Astrocyte (in vitro differentiated cells and primary cell): Measurements from ENCODE around the gene ARF1.

Experiments used
- CTCF ChIP-seq: IDR thresholded peaks from 2 replicates; pipeline ENCODE4 v1.5.1; 2011; ENCODE audit warnings: low read depth, mild to moderate bottlenecking, inconsistent platforms, low read length, moderate library complexity; ENCODE audit not compliant: insufficient read depth
- EZH2 ChIP-seq: IDR thresholded peaks from 2 replicates; pipeline ENCODE4 v1.6.1; 2012; ENCODE audit warnings: mild to moderate bottlenecking, low read length, inconsistent platforms; ENCODE audit not compliant: insufficient read depth

- TF ChIP-seq CTCF (no peak), EZH2 (peak; percentile 84)
These were observed 23.4 kb upstream of the ARF1 start for GRCh38 chr1:228058949-228059633.
